HG03025 (cell line): Measurements from ENCODE around the gene UMAD1.
"Not testable (repeated sequence)": the region's sequence is repeated elsewhere in the genome, so short reads cannot be mapped to it uniquely, and the experiment has no call there.

Experiments
- ATAC-seq: cut with Tn5 transposase; IDR thresholded peaks from one replicate; pipeline ENCODE4 v1.9.1; 2021; ENCODE audit warnings: mild to moderate bottlenecking, moderate library complexity; ENCODE audit not compliant: unreplicated experiment, low FRiP score

The UMAD1 gene

DNA sequence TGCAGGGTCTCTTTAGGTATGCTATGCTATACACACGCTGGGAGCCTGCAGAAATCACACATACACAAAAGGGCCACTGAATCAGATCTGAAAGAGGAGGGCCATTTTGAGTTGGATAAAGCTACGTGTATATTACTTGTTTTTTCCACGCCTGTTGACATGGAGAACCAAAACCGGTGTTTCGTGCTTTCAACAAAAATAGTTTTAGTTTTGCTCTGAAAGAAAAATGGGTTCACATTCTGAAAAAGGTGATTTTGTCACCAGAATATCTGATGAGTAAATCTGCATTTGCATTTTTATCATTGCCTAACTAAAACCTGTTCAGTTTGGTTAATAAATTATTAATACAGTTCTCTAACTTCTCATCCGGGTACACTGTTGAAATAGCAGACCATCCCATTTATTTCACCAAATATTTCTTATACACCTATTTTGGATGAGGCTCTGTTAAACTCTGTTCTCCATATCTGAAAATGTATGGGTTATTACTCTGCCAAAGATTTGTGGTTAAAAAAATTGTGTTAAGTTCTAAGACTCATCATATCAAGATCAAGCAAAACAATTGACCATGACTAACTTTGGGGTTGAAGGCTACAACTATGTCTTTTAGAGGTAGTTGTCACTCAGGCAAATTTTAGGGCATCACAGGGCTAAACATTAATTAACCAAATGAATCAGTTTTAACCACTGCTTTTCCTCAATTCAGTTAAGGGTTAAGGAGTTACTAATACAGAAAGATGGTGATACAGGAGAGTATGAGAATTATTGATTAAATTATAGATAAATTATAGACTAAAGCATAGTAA, 179.1 kb downstream of the UMAD1 start:
- ATAC-seq = no peak

DNA sequence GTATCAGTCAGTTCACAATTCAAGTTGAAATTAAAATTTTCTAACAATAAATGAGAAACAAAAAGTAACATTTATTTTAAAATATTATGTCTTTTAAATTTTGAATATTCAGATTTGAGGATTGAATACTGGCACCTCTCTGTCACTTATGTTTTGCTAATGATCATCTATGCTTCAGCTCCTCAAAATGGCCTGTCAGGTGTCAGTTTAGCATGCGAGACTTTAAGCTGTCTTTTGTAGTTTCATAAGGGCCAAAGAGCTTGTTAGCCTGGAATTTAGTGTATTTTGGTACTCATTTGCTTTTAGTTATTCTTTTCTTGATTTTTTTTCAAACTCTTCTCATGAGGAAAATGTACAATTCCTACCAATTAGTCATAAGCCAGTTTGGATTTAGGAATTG, 179.9 kb downstream of the UMAD1 start:
- ATAC-seq = no peak

DNA sequence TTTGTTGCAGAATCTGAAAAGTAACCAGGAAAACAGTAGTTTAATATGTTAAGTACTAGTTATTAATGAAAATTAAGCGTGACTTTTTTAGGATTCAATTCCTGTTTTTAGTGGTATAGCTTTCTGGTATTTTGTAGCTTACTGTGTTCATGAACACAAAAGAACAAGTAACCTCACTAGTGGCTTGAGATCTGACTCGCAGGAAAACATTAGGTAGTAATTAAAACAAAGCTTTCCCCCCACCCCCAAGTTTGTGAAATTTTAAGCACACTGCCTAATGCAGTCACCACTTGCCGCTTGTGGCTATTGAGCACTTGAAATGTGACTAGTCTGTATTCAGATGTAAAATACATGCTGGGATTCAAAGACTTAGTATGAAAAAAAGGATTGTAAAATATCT, 180.4 kb downstream of the UMAD1 start:
- ATAC-seq = no peak

DNA sequence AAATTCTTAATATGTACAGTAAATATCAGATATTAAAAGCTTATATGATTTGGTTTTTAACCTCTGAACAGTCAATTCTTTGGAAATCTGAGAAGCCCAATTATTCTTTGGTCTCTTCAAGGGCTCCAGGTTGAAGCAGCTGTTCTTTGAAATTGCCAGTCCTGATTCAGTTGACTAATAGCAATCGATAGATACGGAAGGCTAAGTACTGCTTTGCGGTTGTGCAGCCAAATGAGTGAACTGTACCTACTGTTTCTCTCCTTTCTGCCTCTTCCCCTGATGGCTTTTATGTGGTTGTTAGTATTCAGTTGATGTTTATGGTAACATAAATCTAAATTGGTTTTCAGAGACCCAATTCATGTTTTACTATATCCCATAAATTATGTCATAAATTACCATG, 181.0 kb downstream of the UMAD1 start:
- no peak for ATAC-seq

DNA sequence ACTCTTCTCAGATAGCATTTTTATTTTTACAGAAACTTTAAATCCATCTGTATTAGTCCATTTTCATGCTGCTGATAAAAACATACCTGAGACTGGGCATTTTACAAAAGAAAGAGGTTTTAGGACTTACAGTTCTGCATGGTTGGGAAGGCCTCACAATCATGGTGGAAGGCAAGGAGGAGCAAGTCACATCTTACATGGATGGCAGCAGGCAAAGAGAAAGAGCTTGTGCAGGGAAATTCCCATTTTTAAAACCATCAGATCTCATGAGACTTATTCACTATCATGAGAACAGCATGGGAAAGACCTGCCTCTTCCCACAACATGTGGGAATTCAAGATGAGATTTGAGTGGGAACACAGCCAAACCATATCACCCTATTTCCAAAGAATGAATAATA, 184.7 kb downstream of the UMAD1 start:
- not testable (repeated sequence) for ATAC-seq

DNA sequence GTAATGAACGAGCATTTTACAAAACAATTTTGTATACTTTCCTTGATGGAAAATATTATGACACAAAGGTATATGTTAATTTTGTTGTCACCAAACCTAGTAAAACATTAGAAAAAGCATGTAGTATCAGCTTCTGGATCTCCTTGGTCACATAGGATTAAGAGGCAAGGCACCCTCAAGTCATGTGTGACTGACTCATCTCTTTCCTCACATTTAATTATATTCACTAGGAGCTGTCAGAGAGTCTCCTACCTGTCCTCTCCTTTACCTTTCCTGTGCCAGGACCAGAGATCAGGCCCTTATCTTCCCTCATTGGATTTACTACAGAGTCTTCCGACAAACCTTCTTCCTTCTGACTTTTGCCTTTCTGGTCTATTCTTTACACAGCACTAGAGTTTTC, 189.1 kb downstream of the UMAD1 start:
- no peak for ATAC-seq

DNA sequence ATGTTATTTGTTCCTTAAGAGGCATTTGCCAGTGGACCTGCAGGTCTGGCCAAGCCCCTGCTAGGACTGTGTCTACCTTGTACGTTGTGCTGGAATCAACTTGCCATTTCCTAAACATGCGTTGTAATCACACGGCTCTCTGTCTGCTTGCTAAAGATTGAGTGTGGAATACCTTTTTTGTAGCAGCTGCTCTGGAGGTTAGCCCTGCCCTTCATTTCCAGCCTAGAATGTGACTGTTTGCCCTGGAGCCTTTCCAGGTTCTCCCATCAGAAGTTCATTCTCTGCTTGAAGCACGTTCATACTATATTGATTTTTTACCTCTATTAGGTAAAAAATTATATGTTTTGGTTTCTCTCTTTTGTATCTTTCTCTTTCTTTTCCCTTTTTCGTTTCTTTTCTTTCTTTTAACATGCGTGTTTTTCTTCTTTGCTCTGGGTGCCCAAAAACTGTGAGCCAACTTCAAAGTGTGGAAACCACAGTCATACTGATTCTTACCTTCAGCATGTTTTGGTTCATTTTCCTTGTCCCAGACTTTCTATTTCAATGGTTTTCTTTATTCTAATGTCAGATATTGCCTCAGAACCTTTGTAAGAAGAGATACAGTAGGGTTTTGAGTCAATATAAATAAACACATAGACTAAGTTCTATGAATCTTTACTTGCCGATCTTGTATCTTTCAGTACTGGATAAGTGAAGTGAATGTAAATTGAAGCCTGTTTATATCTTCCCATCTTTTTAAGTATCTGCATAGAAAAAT, 189.7 kb downstream of the UMAD1 start:
- no peak for ATAC-seq

DNA sequence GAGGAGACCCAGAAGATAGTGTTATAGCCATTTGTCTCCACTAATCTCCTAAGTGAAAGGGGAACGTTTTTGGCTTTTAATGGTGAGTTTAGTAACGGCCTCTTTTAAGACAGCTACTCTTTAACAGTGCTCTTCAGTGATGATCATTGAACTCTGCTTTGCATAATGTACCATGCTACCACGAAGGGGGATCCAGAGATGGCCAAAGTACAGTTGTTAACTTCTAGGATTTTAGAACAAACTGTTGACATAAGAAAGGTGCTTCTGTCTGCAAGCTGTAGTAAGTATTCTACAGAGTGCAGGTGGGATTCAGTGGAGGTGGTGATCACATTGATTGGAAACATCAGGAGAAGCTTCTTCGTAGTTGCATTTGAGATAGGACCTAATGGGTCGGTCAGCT, 192.0 kb downstream of the UMAD1 start:
- no peak for ATAC-seq

DNA sequence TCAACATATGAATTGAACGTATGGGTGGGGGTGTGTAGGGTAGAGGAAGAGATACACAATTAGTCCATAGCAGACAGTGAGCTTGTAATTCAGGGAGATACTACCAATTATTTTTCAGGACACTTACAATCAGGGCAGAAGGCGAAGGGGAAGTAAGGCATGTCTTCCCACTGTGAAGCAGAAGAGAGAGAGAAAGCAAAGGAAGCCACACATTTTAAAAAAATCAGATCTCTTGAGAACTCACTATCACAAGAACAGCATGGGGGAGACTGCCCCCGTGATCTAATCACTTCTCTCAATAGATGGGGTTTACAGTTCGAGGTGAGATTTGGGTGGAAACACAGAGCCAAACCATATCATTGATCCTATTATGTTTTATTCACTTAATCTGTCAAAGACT, 194.2 kb downstream of the UMAD1 start:
- no peak for ATAC-seq

DNA sequence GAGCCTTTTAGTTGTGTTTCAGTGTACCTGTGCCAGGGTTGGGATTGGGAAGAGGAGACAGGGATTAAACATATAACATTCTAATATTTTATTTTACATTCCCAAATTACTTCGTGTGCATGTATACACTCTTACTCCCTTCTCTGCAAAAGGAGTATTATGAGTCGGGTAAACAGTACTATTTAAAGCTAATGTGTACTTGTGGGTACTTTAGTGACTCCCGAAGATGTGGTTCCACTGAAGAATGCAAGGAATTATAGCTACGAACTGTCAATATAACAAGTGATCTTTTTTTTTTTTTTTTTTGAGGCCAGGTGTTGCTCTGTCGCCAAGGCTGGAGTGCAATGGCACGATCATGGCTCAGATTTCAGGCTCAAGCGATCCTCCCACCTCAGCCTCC, 200.5 kb downstream of the UMAD1 start:
- ATAC-seq = no peak

DNA sequence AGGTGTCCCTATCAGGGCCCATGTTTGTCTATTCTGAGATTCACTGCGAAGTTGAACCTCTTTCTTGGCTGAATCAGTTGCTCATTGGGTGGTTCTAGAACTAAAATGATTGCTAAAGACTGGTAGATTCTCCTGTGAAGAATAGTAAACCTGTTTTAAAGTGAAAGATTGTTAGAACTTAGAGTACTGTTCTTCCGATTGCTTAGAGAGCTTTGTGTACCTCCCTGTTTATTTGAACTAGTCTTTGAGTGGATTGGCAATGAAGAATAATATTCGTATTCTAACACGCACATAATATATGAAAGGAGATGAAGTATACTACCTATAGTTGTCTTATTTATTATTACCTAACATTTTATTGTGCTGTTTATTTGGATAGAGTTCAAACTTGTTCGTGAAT, 202.7 kb downstream of the UMAD1 start:
- ATAC-seq = no peak

DNA sequence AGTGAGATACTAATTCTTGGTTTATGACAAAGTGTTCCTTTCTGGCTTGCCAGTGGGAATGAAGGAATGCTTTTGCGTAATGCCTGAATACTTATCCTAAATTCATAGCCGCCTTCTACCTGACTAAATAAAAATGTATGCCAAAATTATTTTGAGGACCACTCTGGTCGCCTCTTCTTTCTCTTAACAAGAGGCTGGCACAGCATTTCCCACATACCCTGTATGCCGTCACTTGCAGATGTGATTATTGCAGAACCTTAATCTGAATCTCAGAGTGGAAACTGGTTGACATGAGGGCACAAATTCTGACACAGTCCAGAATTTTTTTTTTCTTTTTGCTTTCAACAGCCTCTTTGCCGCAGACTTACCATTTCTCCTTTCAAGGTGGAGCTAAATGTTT, 203.4 kb downstream of the UMAD1 start:
- no peak for ATAC-seq

DNA sequence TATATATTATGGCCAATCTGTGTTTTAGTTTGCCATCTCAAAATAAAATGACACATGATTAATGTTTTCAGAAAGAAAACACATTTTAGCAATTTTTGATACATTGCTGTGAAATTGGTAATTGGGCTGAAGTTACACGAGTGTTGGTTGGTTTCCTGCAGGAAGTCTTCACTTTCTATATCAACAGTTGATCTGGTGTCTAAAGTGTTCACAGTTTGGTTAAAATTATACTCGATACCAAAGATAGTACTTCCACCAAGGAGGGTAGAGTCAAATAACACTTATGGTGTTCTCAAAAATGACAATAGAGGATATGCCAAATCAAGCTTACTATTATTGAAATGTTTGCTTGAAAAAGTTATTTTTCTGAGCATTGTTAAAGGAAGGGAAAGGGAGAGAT, 207.7 kb downstream of the UMAD1 start:
- no peak for ATAC-seq

DNA sequence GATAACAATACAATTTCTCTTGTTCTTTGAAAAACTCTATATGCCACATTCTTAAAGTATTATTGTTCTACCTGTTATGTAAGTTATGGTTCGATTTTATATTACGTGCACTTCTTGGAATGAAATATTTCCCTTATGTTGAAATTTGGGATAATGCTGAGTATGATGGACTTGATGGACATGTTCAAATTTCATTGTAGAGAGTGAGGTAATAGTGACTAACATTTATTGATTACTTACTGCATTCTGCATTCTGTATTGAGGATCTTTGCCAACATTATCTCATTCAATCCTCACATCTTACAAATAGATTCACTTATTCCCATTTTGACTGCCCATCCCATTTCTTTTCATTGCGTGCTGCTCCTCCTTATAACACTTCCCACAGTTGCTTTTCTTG, 208.3 kb downstream of the UMAD1 start:
- no peak for ATAC-seq

DNA sequence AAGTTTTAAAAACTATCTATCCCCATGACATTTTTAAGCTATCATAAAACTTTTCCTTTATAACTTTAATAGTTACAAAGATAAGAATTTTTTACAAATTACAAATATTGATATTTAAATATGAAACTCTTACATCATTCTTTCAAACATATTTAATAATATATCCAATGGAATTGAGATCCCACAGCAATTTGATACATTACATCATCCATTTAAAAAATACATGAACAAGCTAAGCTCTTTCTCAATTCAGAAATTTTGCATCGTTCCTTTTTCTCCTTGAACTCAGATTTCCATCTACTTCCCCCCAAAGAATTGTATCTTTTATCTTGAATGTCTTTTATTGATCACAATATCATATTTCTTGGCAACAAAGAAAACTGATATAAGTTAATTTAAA, 209.6 kb downstream of the UMAD1 start:
- ATAC-seq = no peak

DNA sequence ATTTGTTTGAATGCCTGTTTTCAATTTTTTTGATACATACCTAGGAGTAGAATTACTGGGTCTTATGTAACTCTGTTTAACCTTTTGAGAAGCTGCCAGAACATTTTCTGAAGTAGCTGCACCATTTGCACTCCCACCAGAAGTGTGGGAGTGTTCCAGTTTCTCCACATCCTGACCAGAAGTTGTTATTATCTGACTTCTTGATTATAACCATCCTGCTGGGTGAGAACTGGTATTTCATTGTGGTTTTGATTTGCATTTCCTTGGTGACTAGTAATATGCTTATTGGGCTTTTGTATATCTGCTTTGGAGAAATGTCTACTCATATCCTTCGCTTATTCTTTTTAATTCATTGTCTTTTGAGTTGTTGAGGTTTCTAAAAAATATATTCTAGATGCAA, 210.8 kb downstream of the UMAD1 start:
- no peak for ATAC-seq

DNA sequence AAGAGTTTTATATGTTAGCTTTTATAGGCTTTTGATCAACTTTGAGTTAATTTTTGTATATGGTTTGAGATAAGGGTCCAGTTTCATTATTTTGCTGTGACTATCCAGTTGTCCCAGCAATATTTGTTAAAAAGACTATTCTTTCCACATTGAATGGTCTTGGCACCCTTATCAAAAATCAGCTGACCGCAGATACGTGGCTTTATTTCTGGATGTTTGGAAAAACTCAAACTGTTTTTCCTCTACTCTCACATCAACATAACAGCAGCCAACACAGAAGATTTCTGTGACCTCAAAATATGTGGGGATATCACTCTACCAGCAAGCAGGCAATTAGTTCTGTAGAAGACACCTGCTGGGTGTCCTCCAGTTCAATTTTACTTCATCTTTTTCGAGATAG, 211.4 kb downstream of the UMAD1 start:
- no peak for ATAC-seq

DNA sequence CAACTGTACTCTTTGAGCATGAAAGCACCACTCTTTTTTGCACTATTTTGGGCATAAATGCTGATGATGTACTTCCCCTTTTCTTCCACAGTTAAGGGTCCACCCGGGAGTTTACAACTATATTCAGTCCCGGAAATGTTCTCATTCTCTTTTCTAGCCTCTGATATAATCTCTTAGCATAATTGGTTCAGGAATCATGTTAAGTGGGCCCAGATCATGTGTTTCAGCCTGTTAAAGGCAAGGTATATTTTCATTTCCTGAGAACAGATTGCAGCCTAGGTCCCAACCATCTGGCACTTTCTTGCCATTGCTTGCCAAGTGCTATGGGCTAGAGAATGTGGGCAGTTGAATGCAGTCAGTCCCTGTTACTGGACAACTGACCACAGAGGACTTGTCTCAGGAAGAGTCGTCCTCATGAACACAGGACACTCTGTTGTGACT, 216.6 kb downstream of the UMAD1 start:
- no peak for ATAC-seq

DNA sequence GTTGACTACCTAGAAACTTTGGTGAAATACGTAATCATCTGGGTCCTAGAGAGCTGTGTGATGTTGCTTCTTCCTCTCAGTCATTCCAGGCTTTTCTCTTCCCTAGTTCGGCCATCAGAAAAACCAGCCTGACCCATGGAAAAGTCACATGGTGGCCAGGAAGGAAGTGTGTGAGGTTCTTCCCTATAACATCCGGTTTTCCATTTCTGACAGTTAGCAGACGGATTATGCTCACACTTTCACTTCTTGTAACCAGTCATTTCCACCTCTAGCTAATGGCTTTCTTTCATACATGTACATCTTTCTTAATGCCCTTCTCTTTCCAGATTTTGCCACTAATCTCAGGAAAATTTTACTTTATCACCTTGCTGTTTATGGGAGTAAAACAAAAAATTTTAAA, 218.0 kb downstream of the UMAD1 start:
- ATAC-seq = no peak

DNA sequence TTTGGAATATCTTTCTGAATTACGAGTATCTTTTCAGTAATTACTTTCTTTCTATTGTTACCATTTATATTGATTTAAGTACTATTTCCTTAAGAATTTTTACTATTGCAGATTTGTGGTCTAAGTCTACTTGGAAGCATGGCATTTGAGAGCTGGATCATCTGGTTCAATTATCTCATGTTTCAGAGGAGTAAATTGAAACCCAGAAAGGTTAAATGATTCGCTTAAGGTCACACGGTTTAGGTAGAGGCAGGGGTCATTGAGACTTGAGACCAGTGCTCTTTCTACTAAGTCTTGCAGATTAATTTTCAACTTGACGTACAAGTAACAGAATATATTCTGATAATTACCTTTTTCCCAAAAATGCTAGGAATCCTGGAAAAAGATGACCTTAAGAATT, 218.9 kb downstream of the UMAD1 start:
- no peak for ATAC-seq

DNA sequence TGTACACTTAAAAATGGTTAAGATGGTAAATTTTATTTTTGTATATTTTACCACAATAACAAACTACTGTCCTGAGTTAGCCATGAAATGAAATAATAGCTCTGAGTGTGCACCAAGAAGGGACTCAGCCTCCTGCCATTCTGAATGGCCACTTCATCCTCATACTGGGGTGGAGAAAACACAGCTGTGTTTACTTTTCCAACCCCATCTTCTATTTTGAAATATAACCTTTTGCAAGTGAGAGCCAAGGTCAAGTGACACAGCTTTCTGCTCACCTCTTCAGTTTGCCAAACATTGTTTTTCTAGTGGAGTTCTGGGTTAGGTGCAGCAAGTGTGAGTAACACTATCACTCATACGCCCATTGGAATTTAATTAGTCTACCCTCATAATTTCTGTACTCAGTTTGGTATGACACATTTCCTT, 220.7 kb downstream of the UMAD1 start:
- ATAC-seq = no peak

DNA sequence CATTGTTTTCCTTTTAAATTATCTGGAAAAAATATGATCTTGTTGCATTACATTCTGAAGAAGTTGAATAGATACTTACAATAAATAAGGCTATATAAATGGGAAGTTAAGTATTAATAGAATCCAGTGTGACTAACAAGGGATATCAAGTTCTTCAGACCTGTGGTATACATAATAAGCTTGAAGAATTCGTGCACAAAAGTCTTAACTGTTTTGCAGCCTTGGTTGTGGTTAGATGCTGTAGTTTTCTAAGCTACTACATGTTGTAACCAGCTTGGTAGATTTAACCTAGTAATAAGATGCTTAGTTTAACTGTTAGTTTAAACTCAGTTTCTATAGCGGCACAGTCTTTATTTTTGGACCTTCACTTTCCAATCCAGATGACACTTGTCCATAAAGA, 221.8 kb downstream of the UMAD1 start:
- no peak for ATAC-seq
